GM23248 (cell line): ENCODE measurements around the gene NAV3.

Experiments used
- EZH2 ChIP-seq: fragments of 200-600 bp; sonication (generic); IDR thresholded peaks from 2 replicates; pipeline ENCODE4 v1.6.1; 2018; ENCODE audit warnings: antibody characterized with exemption, mild to moderate bottlenecking; ENCODE audit not compliant: insufficient read depth, poor library complexity, severe bottlenecking
- EZH2phosphoT487 ChIP-seq: fragments of 200-600 bp; sonication (generic); IDR thresholded peaks from 2 replicates; pipeline ENCODE4 v1.6.1; 2018; ENCODE audit warnings: antibody characterized with exemption, moderate library complexity, mild to moderate bottlenecking, low read depth; ENCODE audit not compliant: insufficient read depth

GRCh38 chr12:77841521-77841920, 10.8 kb downstream of the NAV3 start:
- TF ChIP-seq EZH2 = no peak
- no peak for TF ChIP-seq EZH2phosphoT487
